Neural crest cell (in vitro differentiated cells): Measurements from ENCODE around the gene FLRT2. TPM values are rescaled to one million over a fixed set of nuclear protein-coding genes. Genes with fewer than 3 reads are reported as not detected.

Experiments used
- DNase-seq: peaks from one replicate; pipeline ENCODE4 v3.0.0; 2021; ENCODE audit warnings: low read depth, mixed read lengths, low spot score
- H3K27ac Mint-ChIP-seq: one replicate; pipeline ENCODE4 v1.8.0; 2021; ENCODE audit warnings: mild to moderate bottlenecking, mixed read lengths; ENCODE audit not compliant: unreplicated experiment
- H3K27me3 Mint-ChIP-seq: 2 replicates; pipeline ENCODE4 v1.8.0; 2021; ENCODE audit warnings: low read depth, mild to moderate bottlenecking, mixed read lengths
- H3K36me3 Mint-ChIP-seq: 2 replicates; pipeline ENCODE4 v1.8.0; 2021; ENCODE audit warnings: low read depth, mild to moderate bottlenecking, mixed read lengths
- H3K4me1 Mint-ChIP-seq: 2 replicates; pipeline ENCODE4 v1.8.0; 2021; ENCODE audit warnings: mixed read lengths
- H3K4me3 Mint-ChIP-seq: one replicate; pipeline ENCODE4 v1.8.0; 2021; ENCODE audit warnings: mild to moderate bottlenecking, mixed read lengths
- H3K9me3 Mint-ChIP-seq: 2 replicates; pipeline ENCODE4 v1.8.0; 2021; ENCODE audit warnings: mixed read lengths
- total RNA-seq: library from RNA; stranded (reverse); gene quantifications from 2 replicates; pipeline ENCODE4 v1.2.1, GENCODE V29; 2021
- TF ChIP-seq, protein P1 (sequence below): fragments of 200-600 bp; sonication (generic); conservative IDR thresholded peaks from 2 replicates; pipeline ENCODE4 v1.5.0; 2021; ENCODE audit warnings: antibody characterized with exemption, mild to moderate bottlenecking

The FLRT2 gene
- total RNA-seq, 1 donor from 2014 or later = 13.5 TPM

DNA sequence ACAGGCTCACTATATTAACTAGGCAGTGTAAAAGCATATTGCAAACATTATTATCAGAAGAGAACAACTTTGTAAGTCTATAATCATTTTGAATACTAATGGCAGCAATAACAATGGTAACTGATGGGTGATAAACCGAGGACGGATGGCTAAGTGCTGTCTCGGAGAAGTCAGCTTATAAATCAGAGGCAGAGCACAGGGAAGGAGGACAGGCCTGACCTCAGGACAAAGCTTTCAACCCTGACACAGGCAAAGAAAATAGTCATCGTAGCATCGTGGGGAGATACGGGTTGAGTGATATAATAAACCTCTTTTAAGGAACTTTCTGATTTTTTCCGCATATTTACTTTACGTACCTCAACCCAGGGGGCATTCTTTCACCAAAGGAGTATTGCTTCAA is 48.4 kb downstream of the FLRT2 start:
- H3K4me1 Mint-ChIP-seq = peaks cover 28% of the 10 kb centered on the region

GRCh38 chr14:85578930-85579329 is 49.0 kb downstream of the FLRT2 start:
- TF ChIP-seq, protein P1, sequence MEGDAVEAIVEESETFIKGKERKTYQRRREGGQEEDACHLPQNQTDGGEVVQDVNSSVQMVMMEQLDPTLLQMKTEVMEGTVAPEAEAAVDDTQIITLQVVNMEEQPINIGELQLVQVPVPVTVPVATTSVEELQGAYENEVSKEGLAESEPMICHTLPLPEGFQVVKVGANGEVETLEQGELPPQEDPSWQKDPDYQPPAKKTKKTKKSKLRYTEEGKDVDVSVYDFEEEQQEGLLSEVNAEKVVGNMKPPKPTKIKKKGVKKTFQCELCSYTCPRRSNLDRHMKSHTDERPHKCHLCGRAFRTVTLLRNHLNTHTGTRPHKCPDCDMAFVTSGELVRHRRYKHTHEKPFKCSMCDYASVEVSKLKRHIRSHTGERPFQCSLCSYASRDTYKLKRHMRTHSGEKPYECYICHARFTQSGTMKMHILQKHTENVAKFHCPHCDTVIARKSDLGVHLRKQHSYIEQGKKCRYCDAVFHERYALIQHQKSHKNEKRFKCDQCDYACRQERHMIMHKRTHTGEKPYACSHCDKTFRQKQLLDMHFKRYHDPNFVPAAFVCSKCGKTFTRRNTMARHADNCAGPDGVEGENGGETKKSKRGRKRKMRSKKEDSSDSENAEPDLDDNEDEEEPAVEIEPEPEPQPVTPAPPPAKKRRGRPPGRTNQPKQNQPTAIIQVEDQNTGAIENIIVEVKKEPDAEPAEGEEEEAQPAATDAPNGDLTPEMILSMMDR = no peak
- Mint-ChIP-seq H3K9me3 (no peaks in the 10 kb centered on the region), H3K27me3 (no peaks in the 10 kb centered on the region), H3K27ac (no peak overlapping the region), H3K4me1 (peaks cover 28% of the 10 kb centered on the region), H3K4me3 (no peak overlapping the region), H3K36me3 (no peaks in the 10 kb centered on the region)
- no peak for DNase-seq

More for the DNA sequence above, 48.4 kb downstream of the FLRT2 start:
- no peaks in the 10 kb centered on the region for H3K27me3 Mint-ChIP-seq
- H3K9me3 Mint-ChIP-seq = no peaks in the 10 kb centered on the region
- H3K4me3 Mint-ChIP-seq = no peak overlapping the region
- TF ChIP-seq, protein P1 = no peak
- no peak overlapping the region for H3K27ac Mint-ChIP-seq
- no peaks in the 10 kb centered on the region for H3K36me3 Mint-ChIP-seq
- no peak for DNase-seq

DNA sequence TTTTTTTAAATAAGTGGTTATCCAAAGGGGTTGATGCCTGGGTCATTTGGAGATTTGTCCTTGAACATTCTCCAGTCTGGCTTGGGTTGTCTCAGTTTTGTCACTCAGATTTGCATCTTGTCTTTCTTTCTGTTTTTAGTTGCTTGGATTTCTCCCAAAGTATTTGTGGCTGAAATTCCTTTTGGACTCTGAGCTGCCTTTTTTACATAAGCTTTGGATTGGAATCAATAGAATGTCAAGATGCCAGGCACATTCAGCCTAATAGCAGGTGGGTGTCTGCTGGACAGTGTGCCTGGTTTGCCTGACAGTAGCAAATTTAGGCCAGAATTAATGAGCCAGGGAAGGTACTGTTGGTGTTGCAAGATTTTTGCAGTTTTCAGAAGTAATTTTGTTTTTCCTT is 50.0 kb downstream of the FLRT2 start:
- peaks cover 28% of the 10 kb centered on the region for H3K4me1 Mint-ChIP-seq
- no peak overlapping the region for H3K4me3 Mint-ChIP-seq
- H3K36me3 Mint-ChIP-seq = no peaks in the 10 kb centered on the region
- TF ChIP-seq, protein P1 = no peak
- no peaks in the 10 kb centered on the region for H3K9me3 Mint-ChIP-seq
- H3K27ac Mint-ChIP-seq = no peak overlapping the region
- no peaks in the 10 kb centered on the region for H3K27me3 Mint-ChIP-seq
- no peak for DNase-seq

DNA sequence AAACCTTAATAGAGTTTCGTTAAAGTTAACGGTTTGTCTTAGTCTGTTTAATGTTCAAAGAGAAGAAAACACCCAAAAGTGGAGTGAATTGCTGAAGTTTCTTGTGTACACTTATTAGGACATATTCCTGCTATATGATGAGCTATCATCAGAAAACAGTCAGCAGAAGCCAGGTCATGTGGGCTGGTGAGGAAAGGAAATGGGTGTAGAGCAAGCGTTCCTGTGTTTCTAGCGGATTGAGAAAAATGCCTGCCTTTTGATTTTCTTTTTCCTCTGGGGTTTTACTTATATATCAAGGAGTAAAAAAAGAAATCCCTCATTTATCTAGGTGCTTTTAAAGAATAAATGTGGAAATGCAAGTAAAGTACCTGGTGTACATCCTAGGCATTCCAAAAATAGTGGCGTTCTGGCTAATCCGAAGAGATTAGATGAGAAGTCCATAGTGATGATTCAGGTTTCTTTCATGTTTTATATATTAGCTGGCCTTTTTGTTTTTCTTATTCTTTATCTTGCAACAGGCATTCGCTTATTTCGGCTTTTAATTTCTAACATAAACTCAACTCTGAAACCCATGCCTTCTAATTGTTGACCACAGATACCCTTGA is 50.7 kb downstream of the FLRT2 start:
- no peak for DNase-seq
- H3K9me3 Mint-ChIP-seq = no peaks in the 10 kb centered on the region
- H3K27me3 Mint-ChIP-seq = no peaks in the 10 kb centered on the region
- no peak overlapping the region for H3K27ac Mint-ChIP-seq
- no peak overlapping the region for H3K4me3 Mint-ChIP-seq
- H3K4me1 Mint-ChIP-seq = peaks cover 22% of the 10 kb centered on the region
- TF ChIP-seq, protein P1 = no peak
- no peaks in the 10 kb centered on the region for H3K36me3 Mint-ChIP-seq

- Mint-ChIP-seq H3K4me1 (peaks cover 12% of the 10 kb centered on the region), H3K4me3 (no peak overlapping the region), H3K36me3 (no peaks in the 10 kb centered on the region), H3K27ac (no peak overlapping the region), H3K27me3 (no peaks in the 10 kb centered on the region), H3K9me3 (no peaks in the 10 kb centered on the region)
- TF ChIP-seq, protein P1 = no peak
- no peak for DNase-seq
These were observed 51.7 kb downstream of the FLRT2 start for GRCh38 chr14:85581691-85582090.
